ENCODE data around the gene CDYL2. TPM values are rescaled to one million over a fixed set of nuclear protein-coding genes. Genes with fewer than 3 reads are reported as not detected.

CDYL2 gene
- total RNA-seq, 3 donors from 2014 or later: 6.3 to 8.9 (median 7.5) TPM

- TF ChIP-seq, protein P1, sequence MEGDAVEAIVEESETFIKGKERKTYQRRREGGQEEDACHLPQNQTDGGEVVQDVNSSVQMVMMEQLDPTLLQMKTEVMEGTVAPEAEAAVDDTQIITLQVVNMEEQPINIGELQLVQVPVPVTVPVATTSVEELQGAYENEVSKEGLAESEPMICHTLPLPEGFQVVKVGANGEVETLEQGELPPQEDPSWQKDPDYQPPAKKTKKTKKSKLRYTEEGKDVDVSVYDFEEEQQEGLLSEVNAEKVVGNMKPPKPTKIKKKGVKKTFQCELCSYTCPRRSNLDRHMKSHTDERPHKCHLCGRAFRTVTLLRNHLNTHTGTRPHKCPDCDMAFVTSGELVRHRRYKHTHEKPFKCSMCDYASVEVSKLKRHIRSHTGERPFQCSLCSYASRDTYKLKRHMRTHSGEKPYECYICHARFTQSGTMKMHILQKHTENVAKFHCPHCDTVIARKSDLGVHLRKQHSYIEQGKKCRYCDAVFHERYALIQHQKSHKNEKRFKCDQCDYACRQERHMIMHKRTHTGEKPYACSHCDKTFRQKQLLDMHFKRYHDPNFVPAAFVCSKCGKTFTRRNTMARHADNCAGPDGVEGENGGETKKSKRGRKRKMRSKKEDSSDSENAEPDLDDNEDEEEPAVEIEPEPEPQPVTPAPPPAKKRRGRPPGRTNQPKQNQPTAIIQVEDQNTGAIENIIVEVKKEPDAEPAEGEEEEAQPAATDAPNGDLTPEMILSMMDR (IDR thresholded peaks at IDR 0.05): no peak
- Histone ChIP-seq H3K4me1 (ENCODE audit: low read depth) (no peaks in the 10 kb centered on the region), H3K4me3 (no peak overlapping the region), H3K36me3 (ENCODE audit: low read depth) (no peaks in the 10 kb centered on the region), H3K9me3 (no peaks in the 10 kb centered on the region)
- no peak for ATAC-seq
- no peak for DNase-seq
- intact Hi-C loops (cut with DNase I, micrococcal nuclease): no loop called here
Observed at GRCh38 chr16:80607204-80607603, 197.2 kb downstream of the CDYL2 start.

DNA sequence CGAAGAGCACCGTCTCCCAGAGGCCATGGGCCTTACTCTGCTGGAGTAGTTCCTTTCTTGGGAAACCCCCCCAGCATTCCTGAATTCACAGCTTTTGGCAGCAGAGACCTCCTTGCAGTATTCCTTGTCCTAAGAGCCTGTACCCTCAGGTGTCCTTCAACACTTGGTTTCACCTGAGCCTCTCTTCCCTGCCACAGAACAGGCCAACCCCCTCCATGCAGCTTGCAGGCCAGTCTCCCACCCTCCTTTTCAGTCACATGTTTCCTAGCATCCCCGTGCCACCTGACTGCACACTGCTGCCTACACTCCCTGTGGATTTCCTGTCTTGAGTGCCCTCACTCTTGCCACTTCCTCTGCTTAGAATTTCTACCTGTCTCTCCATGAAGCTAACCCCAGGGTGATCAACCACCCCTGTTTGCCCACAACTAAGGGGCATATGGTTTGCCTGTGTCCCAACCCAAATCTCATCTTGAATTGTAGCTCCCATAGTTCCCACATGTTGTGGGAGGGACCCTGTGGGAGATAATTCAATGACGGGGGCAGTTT lies 198.1 kb downstream of the CDYL2 start:
- Histone ChIP-seq H3K36me3 (ENCODE audit: low read depth) (no peaks in the 10 kb centered on the region), H3K9me3 (no peaks in the 10 kb centered on the region), H3K4me1 (ENCODE audit: low read depth) (no peaks in the 10 kb centered on the region), H3K4me3 (no peak overlapping the region)
- no peak for ATAC-seq
- intact Hi-C loops (cut with DNase I, micrococcal nuclease): no loop called here
- TF ChIP-seq, protein P1 (IDR thresholded peaks at IDR 0.05): no peak
- DNase-seq: no peak

DNA sequence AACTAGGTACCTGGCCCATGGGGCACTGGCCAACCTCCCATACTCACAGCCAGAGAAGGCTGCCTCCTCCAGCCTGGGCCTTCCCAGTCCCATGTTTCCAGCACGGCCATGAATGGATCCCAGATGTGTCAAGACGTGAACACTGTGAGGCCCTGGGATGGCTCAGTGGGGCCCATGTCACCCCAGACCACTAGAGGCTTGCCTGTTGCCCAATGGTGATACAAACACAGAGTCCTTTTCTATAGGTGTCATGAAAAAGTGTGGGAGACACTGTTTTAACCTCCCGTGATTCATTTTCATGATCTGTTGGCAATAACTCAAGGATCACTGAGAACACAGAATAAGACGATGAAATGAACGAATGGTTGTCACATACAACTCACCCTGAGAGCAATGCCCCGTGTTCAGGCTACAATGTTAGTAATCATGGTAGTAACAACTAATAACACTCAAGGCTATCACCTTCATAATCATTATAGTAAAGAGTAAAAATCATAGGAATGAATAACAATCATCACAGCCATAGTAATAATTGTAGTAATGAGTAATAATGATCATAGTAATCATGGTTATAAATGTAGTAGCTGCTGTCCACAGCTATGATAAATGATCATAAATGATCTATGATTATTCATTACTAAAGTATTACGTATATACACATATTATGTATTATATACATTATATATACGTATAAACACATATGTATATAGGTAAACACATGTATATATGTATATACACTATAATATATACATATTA lies 199.6 kb downstream of the CDYL2 start:
- DNase-seq: no peak
- intact Hi-C loops (cut with DNase I, micrococcal nuclease): no loop called here
- Histone ChIP-seq H3K4me3 (no peak overlapping the region), H3K9me3 (no peaks in the 10 kb centered on the region), H3K4me1 (ENCODE audit: low read depth) (no peaks in the 10 kb centered on the region), H3K36me3 (ENCODE audit: low read depth) (no peaks in the 10 kb centered on the region)
- TF ChIP-seq, protein P1 (IDR thresholded peaks at IDR 0.05): no peak
- ATAC-seq: no peak

- Histone ChIP-seq H3K9me3 (no peaks in the 10 kb centered on the region), H3K36me3 (ENCODE audit: low read depth) (no peaks in the 10 kb centered on the region), H3K4me3 (no peak overlapping the region), H3K4me1 (ENCODE audit: low read depth) (no peaks in the 10 kb centered on the region)
- TF ChIP-seq, protein P1 (IDR thresholded peaks at IDR 0.05): no peak
- DNase-seq (no peak), ATAC-seq (no peak)
- intact Hi-C loops (cut with DNase I, micrococcal nuclease): no loop called here
Observed at GRCh38 chr16:80602894-80603293, 201.5 kb downstream of the CDYL2 start.

DNA sequence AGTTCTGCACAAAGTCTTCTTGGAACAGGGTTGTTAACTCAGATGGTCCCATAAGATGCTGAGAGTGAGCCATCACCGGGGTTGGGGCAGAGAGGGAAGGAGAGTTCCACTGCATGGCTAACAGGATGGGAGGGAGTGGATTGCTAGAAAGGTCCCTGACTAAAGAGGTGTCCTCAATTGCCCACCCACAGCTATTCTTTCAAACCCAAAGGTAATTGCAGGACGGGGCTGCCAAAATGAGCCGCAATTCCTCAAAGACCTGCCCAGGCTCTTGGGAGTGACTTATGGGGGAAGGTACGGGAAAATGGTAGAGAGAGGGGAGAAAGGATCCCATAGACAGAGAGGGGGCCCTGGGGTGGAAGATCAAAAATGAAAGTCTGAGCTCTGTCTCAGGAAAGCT lies 203.2 kb downstream of the CDYL2 start:
- H3K9me3 ChIP-seq: no peaks in the 10 kb centered on the region
- DNase-seq (no peak), ATAC-seq (no peak)
- no peaks in the 10 kb centered on the region for H3K4me1 ChIP-seq (ENCODE audit: low read depth)
- TF ChIP-seq, protein P1 (IDR thresholded peaks at IDR 0.05): no peak
- H3K4me3 ChIP-seq: no peak overlapping the region
- intact Hi-C loops (cut with DNase I, micrococcal nuclease): no loop called here
- no peaks in the 10 kb centered on the region for H3K36me3 ChIP-seq (ENCODE audit: low read depth)
